Measurements from ENCODE around the gene PLXNB2. TPM values are rescaled to one million over a fixed set of nuclear protein-coding genes. Genes with fewer than 3 reads are reported as not detected.
A peak's percentile ranks its signal among the peaks of the same experiment; 100 is the strongest.

PLXNB2 gene
- total RNA-seq, 1 experiment from 2014 or later = 155 TPM

GRCh38 chr22:50346470-50346869 is 39.0 kb upstream of the PLXNB2 start:
- Histone ChIP-seq H3K27ac (ENCODE audit: low read depth, low read length, poor library complexity, severe bottlenecking) (no peak overlapping the region), H3K9me3 (ENCODE audit: low read depth, low read length, poor library complexity, severe bottlenecking) (no peaks in the 10 kb centered on the region), H3K27me3 (replicated peaks; ENCODE audit: insufficient read depth, low read depth, low read length, poor library complexity) (no peaks in the 10 kb centered on the region), H3K36me3 (ENCODE audit: insufficient read depth, low read length, poor library complexity, severe bottlenecking) (peaks cover 3% of the 10 kb centered on the region), H3K4me3 (ENCODE audit: low read depth, low read length, poor library complexity, severe bottlenecking) (no peak overlapping the region), H3K4me1 (ENCODE audit: insufficient read depth, low read length, poor library complexity, severe bottlenecking) (peaks cover 3% of the 10 kb centered on the region)
- DNase-seq (ENCODE audit: low spot score) = no peak
- ChIA-PET POLR2A (ENCODE audit: low non-redundant PET) (no interaction called here), CTCF (interaction anchor here (0.6 kb wide), 1 partner anchor 202 kb away, joined by 3 read pairs; no protein-coding TSS in a partner anchor)
- BruUV-seq (replicated peaks) = no TSS peak
- intact Hi-C loops (cut with micrococcal nuclease; ENCODE audit: unreplicated experiment) = no loop called here
- TF ChIP-seq EZH2 (IDR thresholded peaks at IDR 0.05; ENCODE audit: borderline replicate concordance, low read depth, low read length, poor library complexity, severe bottlenecking) (no peak), CTCF (conservative IDR thresholded peaks at IDR 0.05; ENCODE audit: low read depth, low read length) (no peak)

GRCh38 chr22:50343541-50343935 is 36.1 kb upstream of the PLXNB2 start:
- no peaks in the 10 kb centered on the region for H3K9me3 ChIP-seq (ENCODE audit: low read depth, low read length, poor library complexity, severe bottlenecking)
- ChIA-PET POLR2A (ENCODE audit: low non-redundant PET) (no interaction called here), CTCF (no interaction called here)
- DNase-seq (ENCODE audit: low spot score) = no peak
- TF ChIP-seq EZH2 (IDR thresholded peaks at IDR 0.05; ENCODE audit: borderline replicate concordance, low read depth, low read length, poor library complexity, severe bottlenecking) = no peak
- TF ChIP-seq CTCF (conservative IDR thresholded peaks at IDR 0.05; ENCODE audit: low read depth, low read length) = no peak
- peak overlapping the region; percentile 94 for H3K27ac ChIP-seq (ENCODE audit: low read depth, low read length, poor library complexity, severe bottlenecking)
- peaks cover 3% of the 10 kb centered on the region for H3K36me3 ChIP-seq (ENCODE audit: insufficient read depth, low read length, poor library complexity, severe bottlenecking)
- H3K4me3 ChIP-seq (ENCODE audit: low read depth, low read length, poor library complexity, severe bottlenecking) = peak overlapping the region; percentile 91
- BruUV-seq (replicated peaks) = no TSS peak
- intact Hi-C loops (cut with micrococcal nuclease; ENCODE audit: unreplicated experiment) = loop anchor here (2.0 kb wide), 2 partner anchors 73 to 93 kb away; partner anchors contain the start of genes HDAC10 and MAPK11
- H3K27me3 ChIP-seq (replicated peaks; ENCODE audit: insufficient read depth, low read depth, low read length, poor library complexity) = no peaks in the 10 kb centered on the region
- peaks cover 3% of the 10 kb centered on the region for H3K4me1 ChIP-seq (ENCODE audit: insufficient read depth, low read length, poor library complexity, severe bottlenecking)

- H3K27me3 ChIP-seq (replicated peaks; ENCODE audit: insufficient read depth, low read depth, low read length, poor library complexity) = no peaks in the 10 kb centered on the region
- TSS peak; percentile 82 for BruUV-seq (replicated peaks)
These were observed 35.5 kb upstream of the PLXNB2 start, which contains the start of gene PPP6R2 for GRCh38 chr22:50342651-50343540. PPP6R2 (plus strand) TSS chr22:50343327; CDS start chr22:50393909, 50,582 bp downstream.

More at GRCh38 chr22:50342651-50343540, 35.5 kb upstream of the PLXNB2 start, which contains the start of gene PPP6R2:
- peaks cover 3% of the 10 kb centered on the region for H3K4me1 ChIP-seq (ENCODE audit: insufficient read depth, low read length, poor library complexity, severe bottlenecking)
- no peak for TF ChIP-seq EZH2 (IDR thresholded peaks at IDR 0.05; ENCODE audit: borderline replicate concordance, low read depth, low read length, poor library complexity, severe bottlenecking)
- no peak for TF ChIP-seq CTCF (conservative IDR thresholded peaks at IDR 0.05; ENCODE audit: low read depth, low read length)
- peak within 1 kb of the TSS; percentile 91 for H3K4me3 ChIP-seq (ENCODE audit: low read depth, low read length, poor library complexity, severe bottlenecking)
- no peaks in the 10 kb centered on the region for H3K9me3 ChIP-seq (ENCODE audit: low read depth, low read length, poor library complexity, severe bottlenecking)
- H3K36me3 ChIP-seq (ENCODE audit: insufficient read depth, low read length, poor library complexity, severe bottlenecking) = peaks cover 1% of the 10 kb centered on the region
- H3K27ac ChIP-seq (ENCODE audit: low read depth, low read length, poor library complexity, severe bottlenecking) = peak within 1 kb of the TSS; percentile 94
- intact Hi-C loops (cut with micrococcal nuclease; ENCODE audit: unreplicated experiment) = loop anchor here (2.0 kb wide), 2 partner anchors 72 to 92 kb away; partner anchors contain the start of genes HDAC10 and MAPK11
- CTCF ChIA-PET = interaction anchor here (0.5 to 2.5 kb wide), 5 partner anchors 16 to 67 kb away, joined by 3 to 9 read pairs (median 6); partner anchors contain the start of gene DENND6B
- peak; percentile 85 for DNase-seq (ENCODE audit: low spot score)
- POLR2A ChIA-PET (ENCODE audit: low non-redundant PET) = interaction anchor here (0.5 kb wide), 1 partner anchor 238 kb away, joined by 6 read pairs; no protein-coding TSS in a partner anchor

All from A673 (cell line).